Nephron progenitor cell (in vitro differentiated cells): ENCODE data around the gene TAF11L10.
"Not testable (repeated sequence)": the region's sequence is repeated elsewhere in the genome, so short reads cannot be mapped to it uniquely, and the experiment has no call there.

Experiments used
- DNase-seq: peaks from one replicate; pipeline ENCODE4 v3.0.0; 2021
- H3K27ac Mint-ChIP-seq: 2 replicates; pipeline ENCODE4 v1.8.0; 2021; ENCODE audit warnings: mild to moderate bottlenecking, moderate library complexity, mixed read lengths
- H3K27me3 Mint-ChIP-seq: 2 replicates; pipeline ENCODE4 v1.8.0; 2021; ENCODE audit warnings: mild to moderate bottlenecking, low read depth, mixed read lengths; ENCODE audit not compliant: poor library complexity
- H3K36me3 Mint-ChIP-seq: 2 replicates; pipeline ENCODE4 v1.8.0; 2021; ENCODE audit warnings: low read depth, mixed read lengths
- H3K4me1 Mint-ChIP-seq: 2 replicates; pipeline ENCODE4 v1.8.0; 2021; ENCODE audit warnings: mixed read lengths
- H3K4me3 Mint-ChIP-seq: 2 replicates; pipeline ENCODE4 v1.8.0; 2021; ENCODE audit warnings: mild to moderate bottlenecking, moderate library complexity, mixed read lengths
- H3K9me3 Mint-ChIP-seq: 2 replicates; pipeline ENCODE4 v1.8.0; 2021; ENCODE audit warnings: mild to moderate bottlenecking, moderate library complexity, mixed read lengths
- TF ChIP-seq, protein P1 (sequence below): fragments of 200-600 bp; sonication (generic); IDR thresholded peaks from 2 replicates; pipeline ENCODE4 v1.5.0; 2021; ENCODE audit warnings: antibody characterized with exemption

The TAF11L10 gene

DNA sequence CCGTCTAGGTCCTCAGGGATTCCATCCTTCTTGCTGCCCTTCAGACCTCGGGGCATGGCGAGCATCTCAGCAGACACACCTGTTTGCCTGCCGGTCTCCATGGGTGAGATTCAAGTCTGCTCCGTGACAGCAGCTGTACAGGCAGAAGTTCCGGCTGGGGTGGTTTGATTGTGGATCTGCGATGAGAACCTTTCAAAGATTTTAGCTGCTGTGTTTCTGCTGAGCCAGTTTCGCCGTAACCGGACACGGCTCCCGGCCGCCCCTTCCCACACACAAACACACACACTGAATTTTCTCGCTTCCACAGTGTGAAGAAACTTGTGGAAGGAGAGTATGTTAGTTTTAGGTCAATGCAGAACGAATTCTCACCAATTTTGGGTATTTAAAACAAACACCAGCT is at the start of gene TAF11L10:
Gene TAF11L10 (minus strand): TSS at position 101 of the 400 bp plus-strand sequence.
- not testable (repeated sequence) for H3K4me1 Mint-ChIP-seq, H3K27me3 Mint-ChIP-seq, H3K27ac Mint-ChIP-seq, H3K4me3 Mint-ChIP-seq, H3K9me3 Mint-ChIP-seq, H3K36me3 Mint-ChIP-seq, DNase-seq

DNA sequence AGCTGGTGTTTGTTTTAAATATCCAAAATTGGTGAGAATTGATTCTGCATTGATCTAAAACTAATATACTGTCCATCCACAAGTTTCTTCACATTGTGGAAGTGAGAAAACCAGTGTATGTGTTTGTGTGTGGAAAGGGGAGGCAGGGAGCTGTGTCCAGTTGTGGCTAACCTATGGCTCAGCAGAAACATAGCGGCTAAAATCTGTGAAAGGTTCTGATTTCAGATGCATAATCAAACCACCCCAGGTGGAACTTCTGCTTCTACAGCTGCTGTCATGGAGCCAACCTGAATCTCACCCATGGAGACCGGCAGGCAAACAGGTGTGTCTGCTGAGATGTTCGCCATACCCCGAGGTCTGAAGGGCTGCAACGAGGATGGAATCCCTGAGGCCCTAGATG is 36.5 kb upstream of the TAF11L10 start, which contains the start of gene TAF11L14:
Gene TAF11L14 (plus strand): TSS at position 301 of the 400 bp plus-strand sequence.
- Mint-ChIP-seq H3K4me1 (no peaks in the 10 kb centered on the region), H3K36me3 (no peaks in the 10 kb centered on the region), H3K27me3 (no peaks in the 10 kb centered on the region), H3K9me3 (no peaks in the 10 kb centered on the region), H3K4me3 (no peak within 1 kb of the TSS), H3K27ac (no peak within 1 kb of the TSS)
- no peak for DNase-seq
- TF ChIP-seq, protein P1, sequence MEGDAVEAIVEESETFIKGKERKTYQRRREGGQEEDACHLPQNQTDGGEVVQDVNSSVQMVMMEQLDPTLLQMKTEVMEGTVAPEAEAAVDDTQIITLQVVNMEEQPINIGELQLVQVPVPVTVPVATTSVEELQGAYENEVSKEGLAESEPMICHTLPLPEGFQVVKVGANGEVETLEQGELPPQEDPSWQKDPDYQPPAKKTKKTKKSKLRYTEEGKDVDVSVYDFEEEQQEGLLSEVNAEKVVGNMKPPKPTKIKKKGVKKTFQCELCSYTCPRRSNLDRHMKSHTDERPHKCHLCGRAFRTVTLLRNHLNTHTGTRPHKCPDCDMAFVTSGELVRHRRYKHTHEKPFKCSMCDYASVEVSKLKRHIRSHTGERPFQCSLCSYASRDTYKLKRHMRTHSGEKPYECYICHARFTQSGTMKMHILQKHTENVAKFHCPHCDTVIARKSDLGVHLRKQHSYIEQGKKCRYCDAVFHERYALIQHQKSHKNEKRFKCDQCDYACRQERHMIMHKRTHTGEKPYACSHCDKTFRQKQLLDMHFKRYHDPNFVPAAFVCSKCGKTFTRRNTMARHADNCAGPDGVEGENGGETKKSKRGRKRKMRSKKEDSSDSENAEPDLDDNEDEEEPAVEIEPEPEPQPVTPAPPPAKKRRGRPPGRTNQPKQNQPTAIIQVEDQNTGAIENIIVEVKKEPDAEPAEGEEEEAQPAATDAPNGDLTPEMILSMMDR, result no peak

DNA sequence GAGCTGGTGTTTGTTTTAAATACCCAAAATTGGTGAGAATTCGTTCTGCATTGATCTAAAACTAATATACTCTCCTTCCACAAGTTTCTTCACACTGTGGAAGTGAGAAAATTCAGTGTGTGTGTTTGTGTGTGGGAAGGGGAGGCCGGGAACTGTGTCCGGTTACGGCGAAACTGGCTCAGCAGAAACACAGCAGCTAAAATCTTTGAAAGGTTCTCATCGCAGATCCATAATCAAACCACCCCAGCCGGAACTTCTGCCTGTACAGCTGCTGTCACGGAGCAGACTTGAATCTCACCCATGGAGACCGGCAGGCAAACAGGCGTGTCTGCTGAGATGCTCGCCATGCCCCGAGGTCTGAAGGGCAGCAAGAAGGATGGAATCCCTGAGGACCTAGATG is 34.2 kb upstream of the TAF11L10 start, which contains the start of gene TAF11L13:
Gene TAF11L13 (plus strand): TSS at position 301 of the 400 bp plus-strand sequence.
- H3K4me1 Mint-ChIP-seq, H3K9me3 Mint-ChIP-seq, H3K27me3 Mint-ChIP-seq, H3K4me3 Mint-ChIP-seq, H3K36me3 Mint-ChIP-seq, H3K27ac Mint-ChIP-seq, DNase-seq: not testable (repeated sequence)

DNA sequence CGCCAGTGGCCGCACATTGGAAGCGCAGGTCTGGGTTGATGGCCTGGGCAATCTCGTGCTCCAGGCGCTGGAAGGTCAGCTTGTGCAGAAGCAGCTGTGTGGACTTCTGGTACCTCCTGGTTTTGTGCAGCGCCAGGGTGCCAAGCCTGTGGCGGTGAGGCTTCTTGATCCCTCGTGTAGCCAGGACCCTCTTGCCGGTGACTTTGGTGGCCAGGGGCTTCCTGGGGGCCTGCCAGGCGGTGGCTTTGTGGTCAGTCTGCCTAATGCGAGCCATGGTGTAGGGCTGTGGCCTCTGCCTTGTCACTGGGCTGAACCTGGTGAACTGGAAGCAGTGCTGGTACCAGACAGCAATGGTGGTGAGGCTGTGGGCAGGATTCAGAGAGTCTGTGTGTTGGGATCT is 28.1 kb upstream of the TAF11L10 start:
- no peak overlapping the region for H3K27ac Mint-ChIP-seq
- TF ChIP-seq, protein P1, result no peak
- H3K36me3 Mint-ChIP-seq, result no peaks in the 10 kb centered on the region

DNA sequence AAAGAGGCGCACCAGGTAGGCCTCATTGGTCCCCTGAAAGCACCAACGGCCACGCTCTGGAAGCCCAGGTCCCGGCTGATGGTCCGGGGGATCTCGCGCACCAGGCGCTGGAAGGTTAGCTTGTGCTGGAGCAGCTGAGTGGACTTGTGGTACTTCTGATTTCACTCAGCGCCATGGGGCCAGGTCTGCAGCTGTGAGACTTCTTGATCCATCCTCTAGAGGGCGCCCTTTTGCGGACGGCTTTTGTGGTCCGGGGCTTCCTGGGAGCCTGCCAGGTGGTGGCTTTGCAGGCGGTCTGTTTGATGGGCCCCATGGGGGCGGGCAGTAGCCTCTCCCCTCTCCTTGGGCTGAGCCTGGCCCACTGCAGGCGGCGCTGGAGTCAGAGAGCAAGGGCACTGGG is 23.0 kb upstream of the TAF11L10 start:
- no peaks in the 10 kb centered on the region for H3K9me3 Mint-ChIP-seq
- H3K36me3 Mint-ChIP-seq, result no peaks in the 10 kb centered on the region
- no peaks in the 10 kb centered on the region for H3K4me1 Mint-ChIP-seq
- H3K27me3 Mint-ChIP-seq, result no peaks in the 10 kb centered on the region
- H3K27ac Mint-ChIP-seq, result no peak overlapping the region
- H3K4me3 Mint-ChIP-seq, result no peak overlapping the region
- TF ChIP-seq, protein P1, result no peak
- DNase-seq, result no peak

More for the DNA sequence above, 28.1 kb upstream of the TAF11L10 start:
- Mint-ChIP-seq H3K4me3 (no peak overlapping the region), H3K4me1 (no peaks in the 10 kb centered on the region), H3K9me3 (no peaks in the 10 kb centered on the region), H3K27me3 (no peaks in the 10 kb centered on the region)
- no peak for DNase-seq

DNA sequence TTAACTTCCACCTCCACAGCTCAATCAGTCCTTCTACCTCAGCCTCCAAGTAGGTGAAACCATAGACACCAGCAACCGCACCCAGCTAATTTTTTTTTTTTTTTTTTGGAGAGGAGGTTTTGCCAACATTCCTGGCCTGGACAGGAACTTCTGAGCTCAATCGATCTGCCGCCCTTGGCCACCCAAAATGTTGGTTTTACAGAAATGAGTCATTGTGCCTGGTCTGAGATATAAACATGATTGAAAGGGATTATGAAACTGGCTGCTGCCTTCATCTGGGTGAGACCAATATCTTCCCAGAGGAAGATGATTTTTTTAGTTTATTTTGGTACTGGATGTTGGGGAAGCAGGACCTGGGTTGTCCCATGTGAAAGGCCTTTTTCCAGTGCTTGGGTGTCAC is 21.7 kb upstream of the TAF11L10 start:
- TF ChIP-seq, protein P1, result no peak
- H3K27ac Mint-ChIP-seq, result no peak overlapping the region
- H3K36me3 Mint-ChIP-seq, result no peaks in the 10 kb centered on the region
- DNase-seq, result no peak
- no peak overlapping the region for H3K4me3 Mint-ChIP-seq
- peaks cover 3% of the 10 kb centered on the region for H3K27me3 Mint-ChIP-seq
- no peaks in the 10 kb centered on the region for H3K9me3 Mint-ChIP-seq
- H3K4me1 Mint-ChIP-seq, result no peaks in the 10 kb centered on the region

DNA sequence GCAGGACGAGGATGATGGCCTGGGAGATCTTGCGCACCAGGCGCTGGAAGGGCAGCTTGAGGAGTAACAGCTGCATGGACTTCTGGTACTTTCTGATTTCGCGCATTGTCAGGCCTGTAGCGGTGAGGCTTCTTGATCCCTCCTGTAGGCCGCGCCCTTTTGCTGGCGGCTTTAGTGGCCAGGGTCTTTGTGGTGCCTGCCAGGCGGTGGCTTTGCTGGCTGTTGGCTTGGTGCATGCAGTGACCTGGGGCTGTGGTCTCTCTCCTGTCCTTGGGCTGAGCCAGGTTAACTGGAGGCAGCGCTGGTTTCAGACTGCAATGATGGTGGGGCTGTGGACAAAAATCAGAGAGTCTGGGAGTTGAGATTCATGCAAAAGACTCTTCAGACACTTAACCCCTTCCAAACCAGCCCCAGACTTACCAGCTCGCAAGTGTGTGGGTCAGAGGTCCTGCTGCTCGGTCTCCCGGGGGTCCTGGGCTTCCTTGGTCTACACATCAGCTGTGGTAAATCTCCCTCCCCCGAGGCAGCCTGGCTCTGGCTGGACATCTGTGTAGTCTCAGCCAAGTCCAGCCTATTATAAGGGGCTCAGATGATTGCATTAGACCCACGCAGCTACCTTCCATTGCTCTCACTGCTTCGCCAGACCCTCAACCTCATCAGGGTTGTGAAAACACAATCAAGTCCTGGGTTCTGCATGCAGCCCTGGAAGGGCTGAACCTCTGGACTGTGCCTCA is 17.4 kb upstream of the TAF11L10 start:
- H3K4me3 Mint-ChIP-seq, result no peak overlapping the region
- H3K9me3 Mint-ChIP-seq, result no peaks in the 10 kb centered on the region
- H3K27ac Mint-ChIP-seq, result no peak overlapping the region
- H3K36me3 Mint-ChIP-seq, result no peaks in the 10 kb centered on the region
- TF ChIP-seq, protein P1, result no peak
- H3K4me1 Mint-ChIP-seq, result no peaks in the 10 kb centered on the region
- H3K27me3 Mint-ChIP-seq, result peaks cover 3% of the 10 kb centered on the region
- DNase-seq, result no peak

DNA sequence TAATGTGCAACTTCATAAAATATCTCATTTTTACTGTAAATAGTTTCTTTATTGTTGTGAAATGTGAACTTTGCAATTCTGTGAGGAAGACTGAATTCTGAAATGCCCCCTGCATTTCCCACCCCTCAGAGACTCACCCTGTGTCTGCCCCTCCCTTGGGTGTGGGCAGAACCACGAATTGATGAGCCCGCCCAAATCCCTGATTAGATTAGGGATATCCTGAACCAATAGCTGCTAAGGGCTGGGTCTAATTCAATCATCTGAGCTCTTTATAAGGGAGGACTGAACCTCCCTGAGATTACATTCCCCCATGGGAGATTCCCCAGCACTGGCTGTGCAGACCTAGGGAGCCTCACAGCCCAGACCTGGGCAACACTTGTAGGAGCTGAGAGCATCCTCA is 12.5 kb upstream of the TAF11L10 start, which contains the start of gene TAF11L12:
Gene TAF11L12 (plus strand): TSS at position 301 of the 400 bp plus-strand sequence.
- not testable (repeated sequence) for H3K27me3 Mint-ChIP-seq, H3K4me1 Mint-ChIP-seq, H3K9me3 Mint-ChIP-seq, H3K36me3 Mint-ChIP-seq, DNase-seq, H3K4me3 Mint-ChIP-seq
- H3K27ac Mint-ChIP-seq, result peak within 1 kb of the TSS; percentile 30

DNA sequence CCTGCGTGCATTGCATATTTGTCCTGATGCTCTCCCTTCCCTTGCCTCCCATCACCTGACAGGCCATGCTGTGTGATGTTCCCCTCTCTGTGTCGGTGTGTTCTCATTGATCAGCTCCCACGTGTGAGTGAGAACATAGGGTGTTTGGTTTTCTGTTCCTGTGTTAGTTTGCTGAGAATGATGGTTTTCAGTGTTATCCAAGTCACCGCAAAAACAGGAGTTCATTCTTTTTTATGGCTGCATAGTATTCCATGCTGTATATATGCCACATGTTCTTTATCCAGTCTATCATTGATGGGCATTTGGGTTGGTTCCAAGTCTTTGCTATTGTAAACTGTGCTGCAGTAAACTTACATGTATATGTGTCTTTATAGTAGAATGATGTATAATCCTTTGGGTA is 9.8 kb upstream of the TAF11L10 start:
- H3K9me3 Mint-ChIP-seq, H3K27me3 Mint-ChIP-seq, H3K4me3 Mint-ChIP-seq: not testable (repeated sequence)

More for the DNA sequence above, 9.8 kb upstream of the TAF11L10 start:
- not testable (repeated sequence) for DNase-seq, H3K27ac Mint-ChIP-seq, H3K36me3 Mint-ChIP-seq, H3K4me1 Mint-ChIP-seq
